HepG2 (cell line): ENCODE data around the gene ZNF175. TPM values are rescaled to one million over a fixed set of nuclear protein-coding genes. Genes with fewer than 3 reads are reported as not detected.

Experiments used
- ATAC-seq: fragments of 200-7000 bp; cut with Tn5 transposase; 3 replicates; pipeline ENCODE4 v1.9.1; 2020; ENCODE audit warnings: mild to moderate bottlenecking, moderate library complexity
- BruUV-seq: library from RNA; stranded (reverse); fragments of 400-500 nt; replicated peaks from 2 replicates; lab custom pipeline; 2021; lab: Mats Ljungman, UMichigan
- CTCF ChIA-PET: fragments of 300-600 bp; formaldehyde crosslinking; extraction: SDS; loops from one replicate; lab custom pipeline; 2021; ENCODE audit warnings: low total read pairs, inconsistent platforms, low intra/inter-chr PET ratio; lab: Yijun Ruan, JAX
- POLR2A ChIA-PET: fragments of 350-600 bp; sonication (Branson Sonifier 250); formaldehyde crosslinking; loops from one replicate; lab custom pipeline; 2020; ENCODE audit warnings: antibody characterized with exemption, inconsistent platforms; lab: Yijun Ruan, JAX
- DNase-seq: peaks from one replicate; pipeline ENCODE4 v3.0.0-alpha.2; 2015; ENCODE audit warnings: low spot score
- FAIRE-seq: peaks from 3 replicates; lab custom pipeline; 2011; peaks lifted over from hg19 to GRCh38; lab: Jason Lieb, UNC
- H2AFZ ChIP-seq: one replicate; pipeline ENCODE4 v1.6.1; 2011; ENCODE audit warnings: low read length, inconsistent platforms
- H3K27ac ChIP-seq: fragments of 300-600 bp; 3 replicates; pipeline ENCODE4 v1.8.0; 2011; ENCODE audit warnings: mixed run types, mild to moderate bottlenecking, mixed read lengths, low read length, inconsistent platforms; ENCODE audit not compliant: insufficient read depth; ENCODE audit errors: extremely low read length
- H3K27me3 ChIP-seq, 2 experiments: fragments of 200-600 bp in 1 of 2; 2 replicates in 1 of 2; 3 replicates in 1 of 2; pipeline versions ENCODE4 v1.6.0 to v1.8.0; 2011; ENCODE audit warnings: low read length in 2 of 2, mild to moderate bottlenecking in 2 of 2, moderate library complexity in 2 of 2, inconsistent platforms in 1 of 2; ENCODE audit not compliant: insufficient read depth in 2 of 2, control insufficient read depth in 1 of 2
- H3K36me3 ChIP-seq, 2 experiments: fragments of 200-600 bp in 1 of 2; replicated peaks in 1 of 2; 2 replicates in 1 of 2; 3 replicates in 1 of 2; pipeline versions ENCODE4 v1.5.1 to v1.8.0; 2011; ENCODE audit warnings: low read length in 2 of 2, inconsistent platforms in 1 of 2; ENCODE audit not compliant: insufficient read depth in 2 of 2, control insufficient read depth in 1 of 2
- H3K4me1 ChIP-seq: 2 replicates; pipeline ENCODE4 v1.5.1; 2012; ENCODE audit warnings: low read length, inconsistent platforms; ENCODE audit not compliant: insufficient read depth
- H3K4me2 ChIP-seq: 2 replicates; pipeline ENCODE4 v1.6.0; 2011; ENCODE audit warnings: low read depth, low read length, inconsistent platforms
- H3K4me3 ChIP-seq, 3 experiments: fragments of 200-600 bp in 1 of 3; sonication (generic), shearing (Covaris generic) in 1 of 3; replicated peaks in 1 of 3; 2 replicates each; pipeline ENCODE4 v1.5.1; 2011 to 2016; ENCODE audit warnings: low read length in 3 of 3, inconsistent platforms in 2 of 3, low read depth in 2 of 3, mild to moderate bottlenecking in 2 of 3, control low read depth in 1 of 3, mixed read lengths in 1 of 3; ENCODE audit not compliant: insufficient read depth in 1 of 3
- H3K79me2 ChIP-seq: one replicate; pipeline ENCODE4 v1.6.1; 2011; ENCODE audit warnings: low read length, inconsistent platforms; ENCODE audit not compliant: insufficient read depth
- H3K9ac ChIP-seq: 2 replicates; pipeline ENCODE4 v1.6.0; 2011; ENCODE audit warnings: mild to moderate bottlenecking, low read depth, low read length, inconsistent platforms; ENCODE audit not compliant: insufficient read depth
- H3K9me3 ChIP-seq: 2 replicates; pipeline ENCODE4 v1.5.1; 2012; ENCODE audit warnings: mild to moderate bottlenecking, low read length
- H4K20me1 ChIP-seq: 2 replicates; pipeline ENCODE4 v1.6.0; 2011; ENCODE audit warnings: inconsistent platforms, mild to moderate bottlenecking, low read length, moderate library complexity; ENCODE audit not compliant: insufficient read depth
- HBP1 ChIP-seq: IDR thresholded peaks from 2 replicates; pipeline ENCODE4 v1.6.1; 2016; ENCODE audit warnings: low read depth, control low read depth
- IKZF1 ChIP-seq: fragments of 450-650 bp; IDR thresholded peaks from 2 replicates; pipeline ENCODE4 v1.7.1; 2016
- IKZF4 ChIP-seq: sonication (generic); formaldehyde crosslinking; IDR thresholded peaks from 2 replicates; pipeline ENCODE4 v1.5.1; 2020; ENCODE audit warnings: borderline replicate concordance, mild to moderate bottlenecking, low read depth, missing genetic modification reagents; ENCODE audit errors: not compliant biosample characterization
- NONO ChIP-seq, 2 experiments: fragments of 450-650 bp in 1 of 2; sonication (generic) in 1 of 2; formaldehyde crosslinking in 1 of 2; IDR thresholded peaks in 1 of 2; conservative IDR thresholded peaks in 1 of 2; 2 replicates each; pipeline versions ENCODE4 v1.6.1 to v1.8.0; 2017 to 2022; ENCODE audit warnings: mild to moderate bottlenecking in 1 of 2, missing genetic modification reagents in 1 of 2, moderate library complexity in 1 of 2
- SCMH1 ChIP-seq: sonication (generic); formaldehyde crosslinking; IDR thresholded peaks from 2 replicates; pipeline ENCODE4 v1.9.0; 2021; ENCODE audit warnings: missing genetic modification reagents, mild to moderate bottlenecking, borderline replicate concordance
- ZBTB33 ChIP-seq: sonication (generic); formaldehyde crosslinking; IDR thresholded peaks from 2 replicates; pipeline ENCODE4 v1.4.0; 2020; ENCODE audit warnings: missing genetic modification reagents
- ZFX ChIP-seq: sonication (generic); formaldehyde crosslinking; IDR thresholded peaks from 2 replicates; pipeline ENCODE4 v1.4.0; 2020; ENCODE audit warnings: mild to moderate bottlenecking, low read depth, missing genetic modification reagents, moderate library complexity
- ZNF407 ChIP-seq: sonication (generic); formaldehyde crosslinking; IDR thresholded peaks from one replicate; pipeline ENCODE4 v1.5.1; 2020; ENCODE audit warnings: mild to moderate bottlenecking, missing genetic modification reagents; ENCODE audit errors: not compliant biosample characterization
- ZNF451 ChIP-seq: sonication (generic); formaldehyde crosslinking; IDR thresholded peaks from 2 replicates; pipeline ENCODE4 v1.5.0; 2020; ENCODE audit warnings: mild to moderate bottlenecking, missing genetic modification reagents
- ZSCAN30 ChIP-seq: sonication (generic); formaldehyde crosslinking; IDR thresholded peaks from 2 replicates; pipeline ENCODE4 v1.5.0; 2020; ENCODE audit warnings: mild to moderate bottlenecking, missing genetic modification reagents
- WGBS: methylation state at CpG from one replicate; pipeline ENCODE4 v1.1.6; 2017; ENCODE audit warnings: low lambda C conversion rate; 5-methylcytosine and 5-hydroxymethylcytosine counted together
- in situ Hi-C: cut with HindIII; loops from 2 replicates; pipeline ENCODE4 v1.10.0; 2017; ENCODE audit warnings: low pct_unique_long_range_greater_than_20kb; ENCODE audit not compliant: extremely low pct_ligation_motif_present
- intact Hi-C: fragments of 100-400 bp; cut with micrococcal nuclease; formaldehyde crosslinking; loops from one replicate; pipeline ENCODE4 v1.10.0; 2022; ENCODE audit not compliant: unreplicated experiment
- polyA plus RNA-seq, 8 experiments: library from polyadenylated mRNA; depleted of rRNA in 3 of 8; stranded (reverse) in 7 of 8; unstranded in 1 of 8; fragments of >200 nt; fragmentation: Illumina TruSeq in 4 of 8; extraction: Trizol in 4 of 8; gene quantifications; 2 replicates each; pipeline versions ENCODE4 v1.2.1 to v1.2.3, GENCODE V29; 2011 to 2016; ENCODE audit warnings: low read depth in 4 of 8, missing spikeins in 1 of 8, mixed read lengths in 1 of 8; ENCODE audit not compliant: insufficient read depth in 1 of 8
- total RNA-seq, 5 experiments: library from RNA; depleted of rRNA; stranded (reverse); fragments of >200 nt; fragmentation: Illumina TruSeq; extraction: Trizol; gene quantifications; 2 replicates each; pipeline ENCODE4 v1.2.3, GENCODE V29; 2016; ENCODE audit warnings: low read depth in 1 of 5

Gene ZNF175
- total and polyA plus RNA-seq, 2 of the 13 experiments (the other 11 are each of a cell fraction or from before 2014, with no cell fraction given) = 1.2 to 1.5 TPM

- TF ChIP-seq IKZF4 (no peak), ZBTB33 (CRISPR knock-in tag) (no peak)
These were observed 1.8 kb downstream of the ZNF175 start (continued) for GRCh38 chr19:51572908-51573307.

GRCh38 chr19:51573331-51573730 is 2.2 kb downstream of the ZNF175 start:
- H3K27me3 ChIP-seq = no peaks in the 10 kb centered on the region; a peak in 1 of 5 replicates
- intact Hi-C loops (no loop called here), in situ Hi-C loops (no loop called here)
- H3K27ac ChIP-seq = no peak overlapping the region
- no peaks in the 10 kb centered on the region for H3K9me3 ChIP-seq
- H2AFZ ChIP-seq = no peak overlapping the region
- H3K4me2 ChIP-seq = no peak overlapping the region
- H3K4me3 ChIP-seq = no peak overlapping the region
- 78% methylated on average over 3 of the region's 3 CpGs for WGBS
- ChIA-PET CTCF (no interaction called here), POLR2A (no interaction called here)
- H3K79me2 ChIP-seq = no peaks in the 10 kb centered on the region
- no peaks in the 10 kb centered on the region for H4K20me1 ChIP-seq
- no peaks in the 10 kb centered on the region for H3K36me3 ChIP-seq
- no TSS peak for BruUV-seq
- FAIRE-seq (no peak), DNase-seq (no peak), ATAC-seq (no peak)
- H3K9ac ChIP-seq = no peak overlapping the region
- H3K4me1 ChIP-seq = peaks cover 9% of the 10 kb centered on the region
- TF ChIP-seq IKZF1 = no peak
- no peak for TF ChIP-seq SCMH1 (CRISPR knock-in tag)
- no peak for TF ChIP-seq ZSCAN30 (CRISPR knock-in tag)
- no peak for TF ChIP-seq ZNF451 (CRISPR knock-in tag)
- no peak for TF ChIP-seq HBP1 (CRISPR knock-in tag)
- no peak for TF ChIP-seq NONO (IDR thresholded peaks at IDR 0.05)
- TF ChIP-seq NONO (CRISPR knock-in tag; conservative IDR thresholded peaks at IDR 0.05) = no peak
- TF ChIP-seq ZNF407 = no peak
- no peak for TF ChIP-seq ZFX
